Gastroesophageal sphincter (tissue), 4 donors: Measurements from ENCODE around the gene ACAN. TPM values are rescaled to one million over a fixed set of nuclear protein-coding genes. Genes with fewer than 3 reads are reported as not detected.

Experiments
- ATAC-seq: fragments of 150-250 bp; one replicate; pipeline ENCODE4 v1.9.1; 2016; ENCODE audit warnings: mild to moderate bottlenecking, moderate library complexity
- H3K27ac ChIP-seq, 4 donors: fragments of 200-600 bp; sonication (generic) in 3 of 4; 1 replicate in 3 of 4; 2 replicates in 1 of 4; pipeline ENCODE4 v1.5.1; 2016 to 2019
- H3K27me3 ChIP-seq: fragments of 200-600 bp; sonication (generic); one replicate; pipeline ENCODE4 v1.5.1; 2019
- H3K36me3 ChIP-seq, 2 donors: fragments of 200-600 bp; sonication (generic); one replicate each; pipeline ENCODE4 v1.5.1; 2019; ENCODE audit warnings: control low read depth in 1 of 2
- H3K4me1 ChIP-seq, 3 donors: fragments of 200-600 bp; sonication (generic); 1 replicate in 2 of 3; 2 replicates in 1 of 3; pipeline ENCODE4 v1.5.1; 2016 to 2019; ENCODE audit warnings: control low read depth in 2 of 3
- H3K4me3 ChIP-seq, 2 donors: fragments of 200-600 bp; sonication (generic); one replicate each; pipeline ENCODE4 v1.5.1; 2019; ENCODE audit warnings: mild to moderate bottlenecking in 1 of 2, moderate library complexity in 1 of 2
- H3K9me3 ChIP-seq, 3 donors: fragments of 200-600 bp; sonication (generic); one replicate each; pipeline ENCODE4 v1.5.1; 2017 to 2019; ENCODE audit warnings: control low read depth in 2 of 3
- EP300 ChIP-seq: sonication (generic); formaldehyde crosslinking; IDR thresholded peaks from one replicate; pipeline ENCODE4 v1.6.1; 2017; ENCODE audit warnings: antibody characterized with exemption, mild to moderate bottlenecking
- POLR2A ChIP-seq, 2 donors: fragments of 450-650 bp; IDR thresholded peaks; one replicate each; pipeline ENCODE4 v1.6.1; 2017; ENCODE audit warnings: antibody characterized with exemption in 2 of 2, mild to moderate bottlenecking in 2 of 2, moderate library complexity in 1 of 2
- POLR2AphosphoS5 ChIP-seq: sonication (generic); formaldehyde crosslinking; IDR thresholded peaks from one replicate; pipeline ENCODE4 v1.6.1; 2017; ENCODE audit warnings: antibody characterized with exemption
- WGBS, 2 donors: methylation state at CpG; one replicate each; pipeline ENCODE4 v1.1.5; 2018; ENCODE audit warnings: low coverage in 1 of 2; 5-methylcytosine and 5-hydroxymethylcytosine counted together
- total RNA-seq, 4 donors: library from RNA; depleted of rRNA; stranded (reverse); fragments of >200 nt; gene quantifications; one replicate each; pipeline ENCODE4 v1.1.0, GENCODE V29; 2016
- TF ChIP-seq, protein P1 (sequence below), 4 experiments: fragments of 200-600 bp in 2 of 4; fragments of 450-650 bp in 2 of 4; sonication (generic) in 1 of 4; IDR thresholded peaks; one replicate each; pipeline ENCODE4 v1.5.1; 2017 to 2019; ENCODE audit warnings: antibody characterized with exemption in 4 of 4, mild to moderate bottlenecking in 2 of 4, moderate library complexity in 2 of 4

Gene ACAN
- total RNA-seq, 4 donors from 2014 or later = 0.04 to 0.17 (median 0.13) TPM; not detected in 1

DNA sequence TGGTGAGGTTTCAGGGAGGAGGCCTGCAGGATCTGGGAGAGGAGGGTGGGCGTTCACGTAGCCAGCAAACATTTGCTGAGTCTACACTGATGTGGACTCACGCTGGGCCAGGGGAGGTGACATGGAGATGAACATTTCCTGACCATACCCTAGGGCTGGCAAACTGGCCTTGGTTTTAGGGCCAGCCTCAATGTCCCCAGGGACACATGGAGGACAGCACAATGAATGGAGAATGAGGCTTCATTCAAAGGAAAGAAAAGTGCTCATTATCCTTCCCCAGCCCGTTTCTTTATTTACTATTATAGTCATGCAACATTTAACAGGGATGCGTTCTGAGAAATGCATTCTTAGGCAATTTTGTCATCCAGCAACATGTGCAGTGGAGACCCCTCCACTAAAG is 26.8 kb downstream of the ACAN start:
- TF ChIP-seq POLR2A (IDR thresholded peaks at IDR 0.05) (no peak), EP300 (no peak), POLR2AphosphoS5 (no peak)
- TF ChIP-seq, protein P1, sequence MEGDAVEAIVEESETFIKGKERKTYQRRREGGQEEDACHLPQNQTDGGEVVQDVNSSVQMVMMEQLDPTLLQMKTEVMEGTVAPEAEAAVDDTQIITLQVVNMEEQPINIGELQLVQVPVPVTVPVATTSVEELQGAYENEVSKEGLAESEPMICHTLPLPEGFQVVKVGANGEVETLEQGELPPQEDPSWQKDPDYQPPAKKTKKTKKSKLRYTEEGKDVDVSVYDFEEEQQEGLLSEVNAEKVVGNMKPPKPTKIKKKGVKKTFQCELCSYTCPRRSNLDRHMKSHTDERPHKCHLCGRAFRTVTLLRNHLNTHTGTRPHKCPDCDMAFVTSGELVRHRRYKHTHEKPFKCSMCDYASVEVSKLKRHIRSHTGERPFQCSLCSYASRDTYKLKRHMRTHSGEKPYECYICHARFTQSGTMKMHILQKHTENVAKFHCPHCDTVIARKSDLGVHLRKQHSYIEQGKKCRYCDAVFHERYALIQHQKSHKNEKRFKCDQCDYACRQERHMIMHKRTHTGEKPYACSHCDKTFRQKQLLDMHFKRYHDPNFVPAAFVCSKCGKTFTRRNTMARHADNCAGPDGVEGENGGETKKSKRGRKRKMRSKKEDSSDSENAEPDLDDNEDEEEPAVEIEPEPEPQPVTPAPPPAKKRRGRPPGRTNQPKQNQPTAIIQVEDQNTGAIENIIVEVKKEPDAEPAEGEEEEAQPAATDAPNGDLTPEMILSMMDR (IDR thresholded peaks at IDR 0.05) = no peak

DNA sequence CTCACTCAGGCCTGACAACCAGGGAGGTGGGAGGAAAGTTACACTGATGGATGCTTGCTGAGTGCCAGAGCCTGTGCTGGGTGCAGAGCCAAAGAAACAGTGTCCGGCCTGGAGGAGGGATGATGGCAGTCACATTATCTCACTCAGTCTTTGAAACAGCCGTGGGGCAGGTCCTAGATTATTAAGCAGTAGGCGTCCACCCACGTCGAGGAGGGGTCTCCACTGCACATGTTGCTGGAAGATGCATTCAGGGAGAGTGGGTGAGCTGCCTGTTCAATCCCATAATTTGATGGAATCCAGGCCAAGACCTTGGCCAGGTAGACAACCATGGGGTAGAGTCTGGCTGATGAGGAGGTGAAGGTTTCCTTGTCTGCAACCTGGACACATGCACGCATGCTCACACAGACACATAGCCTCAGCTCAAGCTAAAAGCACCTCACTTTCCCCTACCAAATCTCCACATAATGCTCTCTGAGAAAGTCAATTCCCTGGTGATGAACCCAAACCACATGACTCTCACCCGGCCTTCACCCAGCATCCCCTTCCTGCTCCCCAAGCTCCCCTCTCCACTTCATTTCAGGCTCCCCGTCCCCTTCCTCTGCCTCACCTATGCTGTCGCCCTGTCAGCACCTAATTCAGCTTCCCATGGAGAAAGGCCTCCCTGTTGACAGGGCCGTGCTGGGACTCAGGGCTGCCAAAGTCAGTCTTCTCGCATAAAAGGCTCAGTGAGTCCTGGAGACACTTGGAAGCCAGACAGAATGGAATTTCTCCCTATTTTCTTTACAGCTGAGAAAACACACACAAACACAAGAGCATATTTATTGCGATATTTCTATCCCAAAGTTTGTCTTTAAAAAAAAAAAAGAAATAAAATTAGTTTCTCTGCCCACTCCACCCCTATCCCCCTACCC is 29.8 kb downstream of the ACAN start:
- H3K36me3 ChIP-seq = no peaks in the 10 kb centered on the region
- H3K4me1 ChIP-seq = peaks cover 0 to 7% (median 0%) of the 10 kb centered on the region in 3 donors
- no peak for ATAC-seq
- H3K27ac ChIP-seq = no peak overlapping the region
- no peak for TF ChIP-seq POLR2AphosphoS5
- TF ChIP-seq EP300 = no peak
- no peak for TF ChIP-seq POLR2A (IDR thresholded peaks at IDR 0.05)
- TF ChIP-seq, protein P1 (IDR thresholded peaks at IDR 0.05) = no peak
- H3K4me3 ChIP-seq = no peak overlapping the region
- peaks cover 1% of the 10 kb centered on the region for H3K27me3 ChIP-seq
- no peaks in the 10 kb centered on the region for H3K9me3 ChIP-seq
- 58 to 74% methylated on average over 2 to 10 of the region's 12 CpGs for WGBS, 2 donors

More for the DNA sequence above, 26.8 kb downstream of the ACAN start:
- ATAC-seq = no peak
- no peak overlapping the region for H3K4me3 ChIP-seq
- WGBS, 2 donors = 65 to 79% methylated on average over 4 of the region's 5 CpGs
- H3K27me3 ChIP-seq = peaks cover 17% of the 10 kb centered on the region
- peaks cover 0 to 7% (median 0%) of the 10 kb centered on the region in 3 donors for H3K4me1 ChIP-seq
- no peaks in the 10 kb centered on the region for H3K36me3 ChIP-seq
- no peaks in the 10 kb centered on the region for H3K9me3 ChIP-seq
- H3K27ac ChIP-seq = no peak overlapping the region

DNA sequence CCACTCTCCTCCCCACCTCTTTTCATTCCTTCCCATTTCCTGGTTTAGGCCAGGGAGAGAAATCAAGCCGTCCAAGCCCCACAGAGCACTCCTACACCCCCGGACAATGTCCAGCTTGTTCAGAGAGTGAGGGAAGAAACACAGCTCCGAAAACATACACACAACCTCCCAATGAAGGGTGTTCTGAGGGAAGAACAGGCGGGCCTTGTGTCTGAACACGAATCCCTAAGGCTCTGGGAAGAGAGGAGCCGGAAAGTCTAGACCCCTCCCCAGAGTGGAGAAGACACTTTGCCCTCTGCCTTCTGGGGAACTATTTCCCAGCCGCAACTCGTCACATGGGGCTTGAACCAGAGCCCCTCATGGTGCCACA is 30.5 kb downstream of the ACAN start:
- no peaks in the 10 kb centered on the region for H3K36me3 ChIP-seq
- peaks cover 0 to 7% (median 0%) of the 10 kb centered on the region in 3 donors for H3K4me1 ChIP-seq
- no peak for TF ChIP-seq EP300
- no peak for TF ChIP-seq POLR2A (IDR thresholded peaks at IDR 0.05)
- TF ChIP-seq POLR2AphosphoS5 = no peak
- TF ChIP-seq, protein P1 (IDR thresholded peaks at IDR 0.05) = no peak
- WGBS, 2 donors = 70% methylated on average over 2 of the region's 8 CpGs; no CpG with 5 or more reads in 1 of the 2 donors
- H3K27me3 ChIP-seq = peaks cover 6% of the 10 kb centered on the region
- ATAC-seq = no peak
- H3K27ac ChIP-seq = peak overlapping the region in 1 of 4 donors; percentile 29
- no peak overlapping the region for H3K4me3 ChIP-seq
- no peaks in the 10 kb centered on the region for H3K9me3 ChIP-seq

DNA sequence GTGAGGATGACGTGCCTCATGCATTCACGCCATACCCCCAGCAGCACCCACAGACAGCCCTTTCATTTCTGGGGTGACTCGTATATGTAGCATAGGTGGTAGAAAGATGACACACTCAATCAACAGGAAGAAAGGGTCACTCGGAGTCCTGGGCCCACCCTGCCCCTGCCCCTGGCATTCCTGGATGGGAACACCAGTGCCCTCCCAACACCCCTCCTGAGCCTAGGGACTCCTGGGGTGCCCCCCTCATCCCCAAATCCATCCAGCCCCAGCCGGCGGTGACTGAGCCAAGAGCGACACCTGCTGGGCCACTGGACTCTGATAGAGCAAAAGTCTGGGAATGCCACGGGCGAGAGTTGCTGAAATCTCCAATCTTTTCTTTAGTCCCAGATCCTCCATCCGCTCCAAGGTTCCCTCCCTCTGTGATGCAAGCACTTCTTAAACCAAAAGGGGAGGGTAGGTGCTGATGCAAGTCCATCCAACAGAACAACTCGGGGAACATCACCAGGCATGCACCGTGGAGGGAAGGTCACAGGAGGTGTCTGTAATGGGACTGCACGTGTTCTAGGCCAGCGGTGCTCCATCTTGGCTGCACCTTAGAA is 31.1 kb downstream of the ACAN start:
- Histone ChIP-seq H3K4me1 (peaks cover 0 to 7% (median 0%) of the 10 kb centered on the region in 3 donors), H3K27ac (peak overlapping the region in 1 of 4 donors; percentile 29), H3K27me3 (peaks cover 11% of the 10 kb centered on the region), H3K9me3 (no peaks in the 10 kb centered on the region), H3K4me3 (no peak overlapping the region), H3K36me3 (no peaks in the 10 kb centered on the region)
- 20 to 60% methylated on average over 1 to 5 of the region's 14 CpGs for WGBS, 2 donors
- TF ChIP-seq POLR2AphosphoS5 = no peak
- TF ChIP-seq, protein P1 (IDR thresholded peaks at IDR 0.05) = peak in 3 of 4 experiments; percentile 52 to 73 (median 53)
- peak; percentile 48 for ATAC-seq
